Activated naive CD4-positive, alpha-beta T cell treated with anti-CD3 and anti-CD28 coated beads for 36 hours (primary cell): ENCODE measurements around the gene CCNJ. TPM values are rescaled to one million over a fixed set of nuclear protein-coding genes. Genes with fewer than 3 reads are reported as not detected.
A peak's percentile ranks its signal among the peaks of the same experiment; 100 is the strongest.
"Not testable (repeated sequence)": the region's sequence is repeated elsewhere in the genome, so short reads cannot be mapped to it uniquely, and the experiment has no call there.

Source experiments
- CTCF ChIA-PET: fragments of 350-600 bp; sonication (Branson Sonifier 250); formaldehyde crosslinking; loops from one replicate; lab custom pipeline; 2021; ENCODE audit warnings: antibody characterized with exemption; lab: Charles Lee
- DNase-seq: peaks from one replicate; pipeline ENCODE4 v3.0.0-alpha.2; 2020
- H3K27ac Mint-ChIP-seq: one replicate; pipeline ENCODE4 v1.8.0; 2021; ENCODE audit warnings: mild to moderate bottlenecking, mixed read lengths
- H3K27me3 Mint-ChIP-seq: one replicate; pipeline ENCODE4 v1.8.0; 2021; ENCODE audit warnings: low read depth, mixed read lengths
- H3K36me3 Mint-ChIP-seq: one replicate; pipeline ENCODE4 v1.8.0; 2021; ENCODE audit warnings: low read depth, mixed read lengths
- H3K4me1 Mint-ChIP-seq: one replicate; pipeline ENCODE4 v1.8.0; 2021; ENCODE audit warnings: low read depth, mixed read lengths
- H3K4me3 Mint-ChIP-seq: one replicate; pipeline ENCODE4 v1.8.0; 2021; ENCODE audit warnings: mild to moderate bottlenecking, moderate library complexity, mixed read lengths
- H3K9me3 Mint-ChIP-seq: one replicate; pipeline ENCODE4 v1.8.0; 2021; ENCODE audit warnings: mixed read lengths
- intact Hi-C: fragments of 100-400 bp; cut with micrococcal nuclease; formaldehyde crosslinking; loops from one replicate; pipeline ENCODE4 v1.15.1; 2023
- total RNA-seq, 2 experiments: library from RNA; stranded (reverse); gene quantifications; one replicate each; pipeline ENCODE4 v1.2.3, GENCODE V29; 2021

CCNJ gene
- total RNA-seq, 2 experiments from 2014 or later = 3.2 to 3.6 TPM

- H3K4me3 Mint-ChIP-seq = no peak overlapping the region
- intact Hi-C loops = no loop called here
- no peak for DNase-seq
- CTCF ChIA-PET = interaction anchor here (1.4 kb wide), 1 partner anchor 22 kb away, joined by 3 read pairs; no protein-coding TSS in a partner anchor
- no peak overlapping the region for H3K27ac Mint-ChIP-seq
- H3K27me3 Mint-ChIP-seq = peaks cover 7% of the 10 kb centered on the region
- H3K4me1 Mint-ChIP-seq = peaks cover 4% of the 10 kb centered on the region
- H3K9me3 Mint-ChIP-seq = no peaks in the 10 kb centered on the region
- no peaks in the 10 kb centered on the region for H3K36me3 Mint-ChIP-seq
These were observed 4.7 kb upstream of the CCNJ start for GRCh38 chr10:96038476-96039387.

GRCh38 chr10:96041146-96041545 lies 2.2 kb upstream of the CCNJ start:
- Mint-ChIP-seq H3K9me3 (no peaks in the 10 kb centered on the region), H3K4me1 (peaks cover 21% of the 10 kb centered on the region), H3K27ac (no peak overlapping the region), H3K27me3 (peaks cover 7% of the 10 kb centered on the region), H3K36me3 (peaks cover 3% of the 10 kb centered on the region), H3K4me3 (no peak overlapping the region)
- intact Hi-C loops = loop anchor here (10.0 kb wide), 3 partner anchors 254 to 544 kb away; partner anchors contain the start of gene TM9SF3
- CTCF ChIA-PET = no interaction called here
- no peak for DNase-seq

- peak overlapping the region; percentile 71 for H3K27ac Mint-ChIP-seq
- peaks cover 20% of the 10 kb centered on the region for H3K36me3 Mint-ChIP-seq
- peaks cover 41% of the 10 kb centered on the region for H3K4me1 Mint-ChIP-seq
- CTCF ChIA-PET = no interaction called here
- no peaks in the 10 kb centered on the region for H3K27me3 Mint-ChIP-seq
- intact Hi-C loops = loop anchor here (1.0 to 10.0 kb wide), 8 partner anchors 19 to 541 kb away; partner anchors contain the start of genes CC2D2B, TM9SF3 and ZNF518A
- peak; percentile 72 for DNase-seq
- H3K4me3 Mint-ChIP-seq = peak overlapping the region; percentile 88
- H3K9me3 Mint-ChIP-seq = no peaks in the 10 kb centered on the region
These were observed 721 bp downstream of the CCNJ start for GRCh38 chr10:96043893-96044715.

- peaks cover 41% of the 10 kb centered on the region for H3K4me1 Mint-ChIP-seq
These were observed 1.4 kb downstream of the CCNJ start for GRCh38 chr10:96044736-96045135.

GRCh38 chr10:96046546-96046945 lies 3.2 kb downstream of the CCNJ start:
- CTCF ChIA-PET = interaction anchor here (0.7 kb wide), 2 partner anchors 181 to 381 kb away, joined by 3 to 5 read pairs; no protein-coding TSS in a partner anchor
- Mint-ChIP-seq H3K27ac (no peak overlapping the region), H3K36me3 (peaks cover 28% of the 10 kb centered on the region), H3K9me3 (no peaks in the 10 kb centered on the region), H3K4me3 (no peak overlapping the region), H3K27me3 (no peaks in the 10 kb centered on the region), H3K4me1 (peaks cover 41% of the 10 kb centered on the region)
- intact Hi-C loops = loop anchor here (10.0 kb wide), 3 partner anchors 248 to 538 kb away; partner anchors contain the start of gene TM9SF3
- DNase-seq = no peak

More at GRCh38 chr10:96044736-96045135, 1.4 kb downstream of the CCNJ start:
- Mint-ChIP-seq H3K36me3 (peaks cover 22% of the 10 kb centered on the region), H3K27me3 (no peaks in the 10 kb centered on the region), H3K27ac (no peak overlapping the region), H3K9me3 (no peaks in the 10 kb centered on the region), H3K4me3 (peak overlapping the region; percentile 88)
- CTCF ChIA-PET = no interaction called here
- intact Hi-C loops = loop anchor here (2.0 to 10.0 kb wide), 4 partner anchors 18 to 540 kb away; partner anchors contain the start of gene TM9SF3
- peak; percentile 5 for DNase-seq

- CTCF ChIA-PET = interaction anchor here (0.7 kb wide), 2 partner anchors 181 to 382 kb away, joined by 3 to 5 read pairs; no protein-coding TSS in a partner anchor
- intact Hi-C loops = loop anchor here (10.0 kb wide), 3 partner anchors 248 to 538 kb away; partner anchors contain the start of gene TM9SF3
- Mint-ChIP-seq H3K36me3 (peaks cover 32% of the 10 kb centered on the region), H3K9me3 (no peaks in the 10 kb centered on the region), H3K4me3 (no peak overlapping the region), H3K27me3 (no peaks in the 10 kb centered on the region), H3K27ac (no peak overlapping the region), H3K4me1 (peaks cover 44% of the 10 kb centered on the region)
- no peak for DNase-seq
These were observed 3.7 kb downstream of the CCNJ start for GRCh38 chr10:96047004-96047649.

- CTCF ChIA-PET, DNase-seq, H3K27ac Mint-ChIP-seq, H3K27me3 Mint-ChIP-seq, H3K9me3 Mint-ChIP-seq, H3K4me3 Mint-ChIP-seq: not testable (repeated sequence)
- peaks cover 36% of the 10 kb centered on the region for H3K36me3 Mint-ChIP-seq
- intact Hi-C loops = loop anchor here (10.0 kb wide), 3 partner anchors 247 to 537 kb away; partner anchors contain the start of gene TM9SF3
- peaks cover 44% of the 10 kb centered on the region for H3K4me1 Mint-ChIP-seq
These were observed 4.5 kb downstream of the CCNJ start for GRCh38 chr10:96047925-96048324.

- Mint-ChIP-seq H3K4me1 (peaks cover 45% of the 10 kb centered on the region), H3K36me3 (peaks cover 36% of the 10 kb centered on the region)
- intact Hi-C loops = loop anchor here (10.0 kb wide), 3 partner anchors 245 to 535 kb away; partner anchors contain the start of gene TM9SF3
These were observed 6.0 kb downstream of the CCNJ start for GRCh38 chr10:96049340-96049739.

GRCh38 chr10:96053985-96054384 lies 10.6 kb downstream of the CCNJ start:
- H3K27me3 Mint-ChIP-seq = no peaks in the 10 kb centered on the region
- intact Hi-C loops = no loop called here
- H3K27ac Mint-ChIP-seq = no peak overlapping the region
- H3K4me1 Mint-ChIP-seq = peaks cover 16% of the 10 kb centered on the region
- CTCF ChIA-PET = no interaction called here
- no peaks in the 10 kb centered on the region for H3K9me3 Mint-ChIP-seq
- DNase-seq = no peak
- H3K4me3 Mint-ChIP-seq = no peak overlapping the region
- H3K36me3 Mint-ChIP-seq = peaks cover 36% of the 10 kb centered on the region

More at GRCh38 chr10:96049340-96049739, 6.0 kb downstream of the CCNJ start:
- Mint-ChIP-seq H3K4me3 (no peak overlapping the region), H3K27ac (no peak overlapping the region), H3K9me3 (no peaks in the 10 kb centered on the region), H3K27me3 (no peaks in the 10 kb centered on the region)
- DNase-seq = no peak
- CTCF ChIA-PET = no interaction called here

GRCh38 chr10:96056787-96057186 lies 13.4 kb downstream of the CCNJ start:
- no peak for DNase-seq
- peaks cover 14% of the 10 kb centered on the region for H3K4me1 Mint-ChIP-seq
- H3K9me3 Mint-ChIP-seq = no peaks in the 10 kb centered on the region
- H3K27ac Mint-ChIP-seq = no peak overlapping the region
- H3K27me3 Mint-ChIP-seq = no peaks in the 10 kb centered on the region
- CTCF ChIA-PET = no interaction called here
- intact Hi-C loops = no loop called here
- peaks cover 37% of the 10 kb centered on the region for H3K36me3 Mint-ChIP-seq
- H3K4me3 Mint-ChIP-seq = no peak overlapping the region

- H3K27me3 Mint-ChIP-seq = no peaks in the 10 kb centered on the region
- H3K36me3 Mint-ChIP-seq = peaks cover 36% of the 10 kb centered on the region
- no peak for DNase-seq
- H3K9me3 Mint-ChIP-seq = no peaks in the 10 kb centered on the region
- no peak overlapping the region for H3K4me3 Mint-ChIP-seq
- H3K4me1 Mint-ChIP-seq = peaks cover 16% of the 10 kb centered on the region
- no peak overlapping the region for H3K27ac Mint-ChIP-seq
- CTCF ChIA-PET = interaction anchor here (1.6 kb wide), 1 partner anchor 631 kb away, joined by 3 read pairs; no protein-coding TSS in a partner anchor
- intact Hi-C loops = no loop called here
These were observed 17.8 kb downstream of the CCNJ start for GRCh38 chr10:96061232-96061631.
